Neural cell (in vitro differentiated cells): Measurements from ENCODE around the gene ARHGAP45. TPM values are rescaled to one million over a fixed set of nuclear protein-coding genes. Genes with fewer than 3 reads are reported as not detected.

Experiments
- H2AFZ ChIP-seq: fragments of 200-600, 300-800 bp; sonication (generic), shearing (Covaris generic); 2 replicates; pipeline ENCODE4 v1.6.0; 2014; ENCODE audit warnings: low read depth, mild to moderate bottlenecking, antibody characterized with exemption, low read length, moderate library complexity
- H3F3A ChIP-seq: fragments of 200-600 bp; shearing (Covaris generic); 2 replicates; pipeline ENCODE4 v1.6.1; 2016; ENCODE audit warnings: mild to moderate bottlenecking, moderate library complexity, mixed read lengths, antibody characterized with exemption, low read length; ENCODE audit not compliant: insufficient read depth, poor library complexity, severe bottlenecking
- H3K27ac ChIP-seq: fragments of 200-600, 300-800 bp; sonication (generic), shearing (Covaris generic); 2 replicates; pipeline ENCODE4 v1.5.1; 2014; ENCODE audit warnings: mild to moderate bottlenecking, low read length, moderate library complexity
- H3K27me3 ChIP-seq: fragments of 300-800, 200-600 bp; sonication (generic), shearing (Covaris generic); 2 replicates; pipeline ENCODE4 v1.6.0; 2014; ENCODE audit warnings: mild to moderate bottlenecking, low read depth, low read length, moderate library complexity; ENCODE audit not compliant: insufficient read depth
- H3K36me3 ChIP-seq: fragments of 300-800, 200-600 bp; sonication (generic), shearing (Covaris generic); 2 replicates; pipeline ENCODE4 v1.5.1; 2014; ENCODE audit warnings: mild to moderate bottlenecking, antibody characterized with exemption, low read length, moderate library complexity; ENCODE audit not compliant: insufficient read depth
- H3K4me2 ChIP-seq: fragments of 300-800, 200-600 bp; sonication (generic), shearing (Covaris generic); 2 replicates; pipeline ENCODE4 v1.6.0; 2014; ENCODE audit warnings: mild to moderate bottlenecking, low read length
- H3K4me3 ChIP-seq: fragments of 300-800, 200-600 bp; sonication (generic), shearing (Covaris generic); 2 replicates; pipeline ENCODE4 v1.5.1; 2014; ENCODE audit warnings: mild to moderate bottlenecking, low read length, moderate library complexity
- H3K79me2 ChIP-seq: fragments of 200-600 bp; shearing (Covaris generic); replicated peaks from 2 replicates; pipeline ENCODE4 v1.6.0; 2014; ENCODE audit warnings: mild to moderate bottlenecking, low read length, moderate library complexity; ENCODE audit not compliant: insufficient read depth
- H3K9ac ChIP-seq: fragments of 300-800, 200-600 bp; sonication (generic), shearing (Covaris generic); 2 replicates; pipeline ENCODE4 v1.6.1; 2016; ENCODE audit warnings: mild to moderate bottlenecking, low read length, mixed read lengths
- H3K9me2 ChIP-seq: fragments of 200-600 bp; shearing (Covaris generic); 2 replicates; pipeline ENCODE4 v1.6.1; 2016; ENCODE audit warnings: mild to moderate bottlenecking, low read length, mixed read lengths; ENCODE audit not compliant: insufficient read depth
- H3K9me3 ChIP-seq: fragments of 200-600, 300-800 bp; sonication (generic), shearing (Covaris generic); 2 replicates; pipeline ENCODE4 v1.6.1; 2016; ENCODE audit warnings: mild to moderate bottlenecking, mixed run types, low read length, moderate library complexity, mixed read lengths
- H4K20me1 ChIP-seq: fragments of 200-600 bp; shearing (Covaris generic); 2 replicates; pipeline ENCODE4 v1.6.1; 2016; ENCODE audit warnings: mild to moderate bottlenecking, mixed run types; ENCODE audit not compliant: insufficient read depth
- CTCF ChIP-seq: fragments of 450-650 bp; IDR thresholded peaks from 2 replicates; pipeline ENCODE4 v1.5.1; 2014; ENCODE audit warnings: antibody characterized with exemption, mild to moderate bottlenecking, moderate library complexity; ENCODE audit not compliant: poor library complexity, severe bottlenecking
- EP300 ChIP-seq: fragments of 450-650 bp; conservative IDR thresholded peaks from 2 replicates; pipeline ENCODE4 v1.6.1; 2014; ENCODE audit warnings: antibody characterized with exemption, mild to moderate bottlenecking, moderate library complexity; ENCODE audit not compliant: poor library complexity, severe bottlenecking
- EZH2 ChIP-seq: fragments of 200-600, 300-800 bp; shearing (Covaris generic), sonication (generic); IDR thresholded peaks from 2 replicates; pipeline ENCODE4 v1.6.1; 2014; ENCODE audit warnings: antibody characterized with exemption, low read length, borderline replicate concordance, mild to moderate bottlenecking; ENCODE audit not compliant: insufficient read depth, poor library complexity, severe bottlenecking
- MXI1 ChIP-seq: fragments of 450-650 bp; conservative IDR thresholded peaks from 2 replicates; pipeline ENCODE4 v1.6.1; 2014; ENCODE audit warnings: antibody characterized with exemption, mild to moderate bottlenecking; ENCODE audit not compliant: poor library complexity, severe bottlenecking
- POLR2AphosphoS5 ChIP-seq: IDR thresholded peaks from 2 replicates; pipeline ENCODE4 v1.6.1; 2012
- RAD21 ChIP-seq: fragments of 450-650 bp; conservative IDR thresholded peaks from 2 replicates; pipeline ENCODE4 v1.6.1; 2014; ENCODE audit warnings: antibody characterized with exemption, mild to moderate bottlenecking, moderate library complexity
- SMC3 ChIP-seq: fragments of 450-650 bp; conservative IDR thresholded peaks from 2 replicates; pipeline ENCODE4 v1.6.1; 2014; ENCODE audit warnings: antibody characterized with exemption, mild to moderate bottlenecking, moderate library complexity; ENCODE audit not compliant: poor library complexity
- TAF1 ChIP-seq: IDR thresholded peaks from 2 replicates; pipeline ENCODE4 v1.6.1; 2012; ENCODE audit warnings: low read depth
- polyA plus RNA-seq: library from polyadenylated mRNA; depleted of rRNA; stranded (reverse); fragments of >200 nt; gene quantifications from 2 replicates; pipeline ENCODE4 v1.2.3, GENCODE V29; 2014
- TF ChIP-seq, protein P1 (sequence below): IDR thresholded peaks from 2 replicates; pipeline ENCODE4 v1.6.1; 2012; ENCODE audit warnings: borderline replicate concordance

The ARHGAP45 gene
- polyA plus RNA-seq, 1 donor from 2014 or later: 3.3 TPM

GRCh38 chr19:1032264-1032867 lies 34.6 kb upstream of the ARHGAP45 start:
- Histone ChIP-seq H3K4me2 (no peak overlapping the region), H3K36me3 (no peaks in the 10 kb centered on the region), H3F3A (no peaks in the 10 kb centered on the region), H3K9me3 (no peaks in the 10 kb centered on the region), H3K9me2 (no peaks in the 10 kb centered on the region), H3K4me3 (no peak overlapping the region), H2AFZ (no peak overlapping the region), H3K27me3 (no peaks in the 10 kb centered on the region), H3K79me2 (peaks cover 6% of the 10 kb centered on the region), H3K9ac (no peak overlapping the region), H3K27ac (no peak overlapping the region), H4K20me1 (no peaks in the 10 kb centered on the region)
- TF ChIP-seq EP300 (no peak), POLR2AphosphoS5 (no peak)

DNA sequence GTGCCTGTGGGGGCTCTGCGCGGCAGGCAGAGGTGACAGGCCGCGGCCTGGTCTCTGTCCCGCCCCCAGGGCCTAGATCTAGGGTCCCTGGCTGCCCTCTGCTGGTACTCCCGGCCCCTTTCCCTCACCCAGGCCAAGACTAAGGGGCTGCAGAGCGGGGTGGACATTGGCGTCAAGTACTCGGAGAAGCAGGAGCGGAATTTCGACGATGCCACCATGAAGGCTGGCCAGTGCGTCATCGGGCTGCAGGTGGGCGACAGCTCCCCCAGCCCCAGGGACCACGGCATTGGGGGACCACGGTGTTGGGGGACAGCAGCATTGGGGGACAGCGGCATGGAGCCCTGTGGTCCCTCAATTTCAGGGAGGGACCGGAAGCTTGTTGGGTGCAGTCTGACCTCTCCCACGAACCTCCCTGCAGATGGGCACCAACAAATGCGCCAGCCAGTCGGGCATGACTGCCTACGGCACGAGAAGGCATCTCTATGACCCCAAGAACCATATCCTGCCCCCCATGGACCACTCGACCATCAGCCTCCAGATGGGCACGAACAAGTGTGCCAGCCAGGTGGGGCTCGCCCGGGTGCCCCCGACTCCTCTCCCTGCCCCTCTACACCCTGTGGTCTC lies 30.9 kb upstream of the ARHGAP45 start:
- no peaks in the 10 kb centered on the region for H3K27me3 ChIP-seq
- TF ChIP-seq CTCF: no peak
- TF ChIP-seq MXI1: no peak
- no peak for TF ChIP-seq EZH2
- TF ChIP-seq POLR2AphosphoS5: no peak
- TF ChIP-seq EP300: no peak
- no peak for TF ChIP-seq TAF1
- no peak for TF ChIP-seq RAD21
- no peaks in the 10 kb centered on the region for H3F3A ChIP-seq
- no peak overlapping the region for H3K9ac ChIP-seq
- H3K9me3 ChIP-seq: no peaks in the 10 kb centered on the region
- no peak overlapping the region for H2AFZ ChIP-seq
- no peaks in the 10 kb centered on the region for H3K9me2 ChIP-seq
- H3K79me2 ChIP-seq: no peaks in the 10 kb centered on the region
- H3K36me3 ChIP-seq: no peaks in the 10 kb centered on the region
- H3K4me2 ChIP-seq: no peak overlapping the region
- no peak overlapping the region for H3K4me3 ChIP-seq
- H4K20me1 ChIP-seq: no peaks in the 10 kb centered on the region
- H3K27ac ChIP-seq: no peak overlapping the region

GRCh38 chr19:1037621-1038064 lies 29.3 kb upstream of the ARHGAP45 start:
- H4K20me1 ChIP-seq: no peaks in the 10 kb centered on the region
- H3K4me2 ChIP-seq: no peak overlapping the region
- no peak overlapping the region for H3K4me3 ChIP-seq
- H3K9me2 ChIP-seq: no peaks in the 10 kb centered on the region
- no peaks in the 10 kb centered on the region for H3K27me3 ChIP-seq
- H3K9ac ChIP-seq: no peak overlapping the region
- H3K36me3 ChIP-seq: no peaks in the 10 kb centered on the region
- H3K9me3 ChIP-seq: no peaks in the 10 kb centered on the region
- TF ChIP-seq EZH2: no peak
- TF ChIP-seq RAD21: no peak
- TF ChIP-seq EP300: no peak
- no peak for TF ChIP-seq TAF1
- TF ChIP-seq MXI1: no peak
- TF ChIP-seq CTCF: no peak
- TF ChIP-seq, protein P1, sequence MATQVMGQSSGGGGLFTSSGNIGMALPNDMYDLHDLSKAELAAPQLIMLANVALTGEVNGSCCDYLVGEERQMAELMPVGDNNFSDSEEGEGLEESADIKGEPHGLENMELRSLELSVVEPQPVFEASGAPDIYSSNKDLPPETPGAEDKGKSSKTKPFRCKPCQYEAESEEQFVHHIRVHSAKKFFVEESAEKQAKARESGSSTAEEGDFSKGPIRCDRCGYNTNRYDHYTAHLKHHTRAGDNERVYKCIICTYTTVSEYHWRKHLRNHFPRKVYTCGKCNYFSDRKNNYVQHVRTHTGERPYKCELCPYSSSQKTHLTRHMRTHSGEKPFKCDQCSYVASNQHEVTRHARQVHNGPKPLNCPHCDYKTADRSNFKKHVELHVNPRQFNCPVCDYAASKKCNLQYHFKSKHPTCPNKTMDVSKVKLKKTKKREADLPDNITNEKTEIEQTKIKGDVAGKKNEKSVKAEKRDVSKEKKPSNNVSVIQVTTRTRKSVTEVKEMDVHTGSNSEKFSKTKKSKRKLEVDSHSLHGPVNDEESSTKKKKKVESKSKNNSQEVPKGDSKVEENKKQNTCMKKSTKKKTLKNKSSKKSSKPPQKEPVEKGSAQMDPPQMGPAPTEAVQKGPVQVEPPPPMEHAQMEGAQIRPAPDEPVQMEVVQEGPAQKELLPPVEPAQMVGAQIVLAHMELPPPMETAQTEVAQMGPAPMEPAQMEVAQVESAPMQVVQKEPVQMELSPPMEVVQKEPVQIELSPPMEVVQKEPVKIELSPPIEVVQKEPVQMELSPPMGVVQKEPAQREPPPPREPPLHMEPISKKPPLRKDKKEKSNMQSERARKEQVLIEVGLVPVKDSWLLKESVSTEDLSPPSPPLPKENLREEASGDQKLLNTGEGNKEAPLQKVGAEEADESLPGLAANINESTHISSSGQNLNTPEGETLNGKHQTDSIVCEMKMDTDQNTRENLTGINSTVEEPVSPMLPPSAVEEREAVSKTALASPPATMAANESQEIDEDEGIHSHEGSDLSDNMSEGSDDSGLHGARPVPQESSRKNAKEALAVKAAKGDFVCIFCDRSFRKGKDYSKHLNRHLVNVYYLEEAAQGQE: no peak
- TF ChIP-seq SMC3: no peak
- no peak overlapping the region for H2AFZ ChIP-seq
- H3K27ac ChIP-seq: no peak overlapping the region
- no peaks in the 10 kb centered on the region for H3F3A ChIP-seq
- H3K79me2 ChIP-seq: no peaks in the 10 kb centered on the region
